Keratinocyte (primary cell): ENCODE data around the gene CAP2. TPM values are rescaled to one million over a fixed set of nuclear protein-coding genes. Genes with fewer than 3 reads are reported as not detected.
A peak's percentile ranks its signal among the peaks of the same experiment; 100 is the strongest.

ENCODE experiments used
- DNase-seq: peaks from one replicate; pipeline ENCODE4 v3.0.0-alpha.2; 2011; ENCODE audit warnings: low read depth, missing footprints, low spot score
- FAIRE-seq: peaks from 2 replicates; lab custom pipeline; 2011; peaks lifted over from hg19 to GRCh38; lab: Jason Lieb, UNC
- H2AFZ ChIP-seq: 2 replicates; pipeline ENCODE4 v1.6.0; 2012; ENCODE audit warnings: low read length, control low read depth, inconsistent platforms; ENCODE audit not compliant: control insufficient read depth
- H3K27ac ChIP-seq: 2 replicates; pipeline ENCODE4 v1.5.1; 2011; ENCODE audit warnings: low read length; ENCODE audit not compliant: control insufficient read depth, insufficient read depth
- H3K27me3 ChIP-seq: 3 replicates; pipeline ENCODE4 v1.6.0; 2011; ENCODE audit warnings: low read length; ENCODE audit not compliant: control insufficient read depth, insufficient read depth; ENCODE audit errors: extremely low read depth
- H3K36me3 ChIP-seq, 2 experiments: 2 replicates in 1 of 2; 3 replicates in 1 of 2; pipeline ENCODE4 v1.5.1; 2011; ENCODE audit warnings: low read length in 2 of 2, mild to moderate bottlenecking in 1 of 2; ENCODE audit not compliant: control insufficient read depth in 2 of 2, insufficient read depth in 2 of 2; ENCODE audit errors: extremely low read depth in 1 of 2
- H3K4me1 ChIP-seq: 3 replicates; pipeline ENCODE4 v1.5.1; 2011; ENCODE audit warnings: low read length; ENCODE audit not compliant: control insufficient read depth, insufficient read depth; ENCODE audit errors: extremely low read depth
- H3K4me2 ChIP-seq: 3 replicates; pipeline ENCODE4 v1.6.0; 2011; ENCODE audit warnings: low read depth, low read length; ENCODE audit not compliant: control insufficient read depth, insufficient read depth; ENCODE audit errors: extremely low read depth
- H3K4me3 ChIP-seq, 3 experiments: fragments of 200-600 bp in 1 of 3; sonication (generic) in 1 of 3; 2 replicates in 2 of 3; 3 replicates in 1 of 3; pipeline ENCODE4 v1.5.1; 2011 to 2016; ENCODE audit warnings: low read length in 3 of 3, mild to moderate bottlenecking in 3 of 3, control low read depth in 2 of 3, inconsistent platforms in 1 of 3, low read depth in 1 of 3, mixed read lengths in 1 of 3, mixed run types in 1 of 3, moderate library complexity in 1 of 3; ENCODE audit not compliant: control insufficient read depth in 2 of 3, insufficient read depth in 2 of 3; ENCODE audit errors: extremely low read depth in 1 of 3
- H3K79me2 ChIP-seq: 2 replicates; pipeline ENCODE4 v1.6.0; 2012; ENCODE audit warnings: low read length; ENCODE audit not compliant: control insufficient read depth, insufficient read depth
- H3K9ac ChIP-seq: 3 replicates; pipeline ENCODE4 v1.6.0; 2011; ENCODE audit warnings: low read length; ENCODE audit not compliant: control insufficient read depth, insufficient read depth; ENCODE audit errors: extremely low read depth
- H3K9me1 ChIP-seq: 3 replicates; pipeline ENCODE4 v1.6.0; 2011; ENCODE audit warnings: low read length; ENCODE audit not compliant: control insufficient read depth, insufficient read depth; ENCODE audit errors: extremely low read depth
- H3K9me3 ChIP-seq: 2 replicates; pipeline ENCODE4 v1.5.1; 2012; ENCODE audit warnings: low read depth, low read length; ENCODE audit not compliant: control insufficient read depth
- H4K20me1 ChIP-seq: 3 replicates; pipeline ENCODE4 v1.6.0; 2011; ENCODE audit warnings: low read length; ENCODE audit not compliant: control insufficient read depth, insufficient read depth; ENCODE audit errors: extremely low read depth
- EZH2 ChIP-seq: IDR thresholded peaks from one replicate; pipeline ENCODE4 v1.6.1; 2012; ENCODE audit warnings: inconsistent platforms, mild to moderate bottlenecking, low read length, moderate library complexity
- dilution Hi-C: fragments of 300-500 bp; cut with MboI; formaldehyde crosslinking; loops from one replicate; pipeline ENCODE4 v1.7.0; 2020; ENCODE audit warnings: low sequenced_read_pairs; ENCODE audit not compliant: extremely low pct_ligation_motif_present
- polyA plus RNA-seq, 5 experiments: library from polyadenylated mRNA; depleted of rRNA in 3 of 5; stranded (reverse) in 3 of 5; stranded (forward) in 1 of 5; unstranded in 1 of 5; fragments of >200 nt; gene quantifications; 1 replicate in 1 of 5; 2 replicates in 3 of 5; 3 replicates in 1 of 5; pipeline versions ENCODE4 v1.2.1 to v1.2.3, GENCODE V29; 2011 to 2012; ENCODE audit warnings: missing spikeins in 2 of 5, low read depth in 1 of 5, low replicate concordance in 1 of 5
- TF ChIP-seq, protein P1 (sequence below), 3 experiments: IDR thresholded peaks in 1 of 3; conservative IDR thresholded peaks in 1 of 3; optimal IDR thresholded peaks in 1 of 3; 2 replicates in 2 of 3; 3 replicates in 1 of 3; pipeline versions ENCODE3 to v1.5.1; 2011; ENCODE audit warnings: low read length in 3 of 3, mild to moderate bottlenecking in 3 of 3, moderate library complexity in 2 of 3, control low read depth in 1 of 3, inconsistent platforms in 1 of 3; ENCODE audit not compliant: insufficient read depth in 2 of 3; ENCODE audit errors: extremely low read depth in 1 of 3

The CAP2 gene
- polyA plus RNA-seq, 1 donor (not counting 4 experiments of a cell fraction or from before 2014, with no cell fraction given), result 12.1 TPM

DNA sequence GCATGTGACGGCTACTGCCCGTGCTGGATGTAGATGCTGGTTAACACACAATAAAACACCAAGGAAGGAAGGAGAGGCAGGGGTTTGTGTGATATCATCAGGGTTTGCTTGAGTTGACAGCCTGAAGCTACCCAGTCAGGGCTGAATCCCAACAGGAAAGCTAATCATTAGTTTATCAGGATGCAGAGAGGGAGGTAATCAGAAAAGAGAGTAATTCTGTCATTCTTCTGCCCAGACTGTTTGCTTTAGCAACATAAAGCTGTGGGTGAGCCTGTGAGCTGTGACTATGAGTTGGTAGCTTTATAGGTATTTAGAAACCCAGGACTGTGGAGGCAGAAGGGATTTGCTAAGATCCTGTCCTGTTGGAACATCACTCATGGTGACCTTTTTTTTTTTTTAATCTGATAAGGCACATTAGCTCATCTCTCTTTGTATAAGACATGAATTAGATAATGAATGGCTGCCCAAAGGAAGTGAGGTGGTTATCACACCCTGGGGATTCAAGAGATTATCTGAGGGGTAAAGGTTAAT is 79.3 kb downstream of the CAP2 start:
- H3K9ac ChIP-seq, result peak overlapping the region; percentile 3
- dilution Hi-C loops, result no loop called here
- H3K4me2 ChIP-seq, result no peak overlapping the region
- H3K4me1 ChIP-seq, result peaks cover 4% of the 10 kb centered on the region
- no peaks in the 10 kb centered on the region for H3K9me1 ChIP-seq
- H3K36me3 ChIP-seq, result peaks cover 0 to 1% of the 10 kb centered on the region in 2 experiments
- DNase-seq (no peak), FAIRE-seq (peak; percentile 52)
- no peaks in the 10 kb centered on the region for H3K79me2 ChIP-seq
- H3K9me3 ChIP-seq, result no peaks in the 10 kb centered on the region
- H2AFZ ChIP-seq, result no peak overlapping the region
- H3K4me3 ChIP-seq, result no peak overlapping the region
- H4K20me1 ChIP-seq, result no peaks in the 10 kb centered on the region
- H3K27ac ChIP-seq, result peak overlapping the region; percentile 48
- TF ChIP-seq, protein P1, sequence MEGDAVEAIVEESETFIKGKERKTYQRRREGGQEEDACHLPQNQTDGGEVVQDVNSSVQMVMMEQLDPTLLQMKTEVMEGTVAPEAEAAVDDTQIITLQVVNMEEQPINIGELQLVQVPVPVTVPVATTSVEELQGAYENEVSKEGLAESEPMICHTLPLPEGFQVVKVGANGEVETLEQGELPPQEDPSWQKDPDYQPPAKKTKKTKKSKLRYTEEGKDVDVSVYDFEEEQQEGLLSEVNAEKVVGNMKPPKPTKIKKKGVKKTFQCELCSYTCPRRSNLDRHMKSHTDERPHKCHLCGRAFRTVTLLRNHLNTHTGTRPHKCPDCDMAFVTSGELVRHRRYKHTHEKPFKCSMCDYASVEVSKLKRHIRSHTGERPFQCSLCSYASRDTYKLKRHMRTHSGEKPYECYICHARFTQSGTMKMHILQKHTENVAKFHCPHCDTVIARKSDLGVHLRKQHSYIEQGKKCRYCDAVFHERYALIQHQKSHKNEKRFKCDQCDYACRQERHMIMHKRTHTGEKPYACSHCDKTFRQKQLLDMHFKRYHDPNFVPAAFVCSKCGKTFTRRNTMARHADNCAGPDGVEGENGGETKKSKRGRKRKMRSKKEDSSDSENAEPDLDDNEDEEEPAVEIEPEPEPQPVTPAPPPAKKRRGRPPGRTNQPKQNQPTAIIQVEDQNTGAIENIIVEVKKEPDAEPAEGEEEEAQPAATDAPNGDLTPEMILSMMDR (optimal IDR thresholded peaks at IDR 0.05 in 1 of 3, IDR thresholded peaks at IDR 0.05 in 1 of 3, conservative IDR thresholded peaks at IDR 0.05 in 1 of 3; ENCODE audit: extremely low read depth in 1 of 3, insufficient read depth in 2 of 3, low read length in 3 of 3), result no peak
- TF ChIP-seq EZH2, result no peak
- H3K27me3 ChIP-seq, result no peaks in the 10 kb centered on the region

DNA sequence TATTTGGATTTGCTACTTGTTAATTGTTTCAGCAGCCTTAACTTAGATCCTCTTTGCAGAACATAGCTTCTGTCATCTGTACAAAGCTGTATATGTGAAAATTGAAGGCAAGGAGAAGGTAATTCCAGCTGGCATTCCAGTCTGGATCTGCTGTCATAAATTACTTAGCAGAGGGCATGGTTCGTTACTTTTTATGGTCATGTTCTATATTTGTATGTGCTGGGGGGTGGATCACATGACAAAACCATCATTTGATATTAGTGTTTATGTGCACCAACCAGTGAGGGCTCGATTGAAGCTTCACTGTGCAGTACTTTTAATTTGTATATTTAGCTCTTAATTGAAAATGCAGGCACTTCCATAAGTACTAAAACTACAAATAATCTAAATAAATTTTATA is 80.2 kb downstream of the CAP2 start:
- DNase-seq (no peak), FAIRE-seq (no peak)
- Histone ChIP-seq H3K4me2 (no peak overlapping the region), H2AFZ (no peak overlapping the region), H3K9me3 (no peaks in the 10 kb centered on the region), H3K4me3 (no peak overlapping the region), H3K9ac (no peak overlapping the region), H4K20me1 (no peaks in the 10 kb centered on the region), H3K36me3 (peaks cover 0 to 1% of the 10 kb centered on the region in 2 experiments), H3K27me3 (no peaks in the 10 kb centered on the region), H3K79me2 (no peaks in the 10 kb centered on the region), H3K9me1 (no peaks in the 10 kb centered on the region), H3K27ac (no peak overlapping the region), H3K4me1 (peaks cover 4% of the 10 kb centered on the region)
- TF ChIP-seq, protein P1 (optimal IDR thresholded peaks at IDR 0.05 in 1 of 3, IDR thresholded peaks at IDR 0.05 in 1 of 3, conservative IDR thresholded peaks at IDR 0.05 in 1 of 3; ENCODE audit: extremely low read depth in 1 of 3, insufficient read depth in 2 of 3, low read length in 3 of 3), result no peak
- TF ChIP-seq EZH2, result no peak
- dilution Hi-C loops, result no loop called here
